Activated naive CD4-positive, alpha-beta T cell treated with anti-CD3 and anti-CD28 coated beads, Interleukin-2, amount 10 ng/mL, durations not matched to agents 7 days and 5 days (primary cell): ENCODE measurements around the gene DDAH2.

Source experiments
- CTCF ChIA-PET: fragments of 350-600 bp; sonication (Branson Sonifier 250); formaldehyde crosslinking; loops from one replicate; lab custom pipeline; 2021; ENCODE audit warnings: antibody characterized with exemption; lab: Charles Lee
- DNase-seq: peaks from one replicate; pipeline ENCODE4 v3.0.0-alpha.2; 2020
- H3K27ac Mint-ChIP-seq: one replicate; pipeline ENCODE4 v1.8.0; 2021; ENCODE audit warnings: mild to moderate bottlenecking, moderate library complexity, mixed read lengths
- H3K27me3 Mint-ChIP-seq: one replicate; pipeline ENCODE4 v1.8.0; 2021; ENCODE audit warnings: mild to moderate bottlenecking, mixed read lengths
- H3K36me3 Mint-ChIP-seq: one replicate; pipeline ENCODE4 v1.8.0; 2021; ENCODE audit warnings: mixed read lengths
- H3K4me1 Mint-ChIP-seq: one replicate; pipeline ENCODE4 v1.8.0; 2021; ENCODE audit warnings: mixed read lengths
- H3K4me3 Mint-ChIP-seq: one replicate; pipeline ENCODE4 v1.8.0; 2021; ENCODE audit warnings: mild to moderate bottlenecking, moderate library complexity, mixed read lengths
- H3K9me3 Mint-ChIP-seq: one replicate; pipeline ENCODE4 v1.8.0; 2021; ENCODE audit warnings: mixed read lengths

The DDAH2 gene

GRCh38 chr6:31767096-31767645 lies 38.1 kb upstream of the DDAH2 start:
- Mint-ChIP-seq H3K9me3 (peaks cover 3% of the 10 kb centered on the region), H3K36me3 (peaks cover 20% of the 10 kb centered on the region), H3K4me1 (peaks cover 57% of the 10 kb centered on the region), H3K27ac (no peak overlapping the region), H3K27me3 (no peaks in the 10 kb centered on the region), H3K4me3 (no peak overlapping the region)
- DNase-seq, result no peak
- CTCF ChIA-PET, result no interaction called here

DNA sequence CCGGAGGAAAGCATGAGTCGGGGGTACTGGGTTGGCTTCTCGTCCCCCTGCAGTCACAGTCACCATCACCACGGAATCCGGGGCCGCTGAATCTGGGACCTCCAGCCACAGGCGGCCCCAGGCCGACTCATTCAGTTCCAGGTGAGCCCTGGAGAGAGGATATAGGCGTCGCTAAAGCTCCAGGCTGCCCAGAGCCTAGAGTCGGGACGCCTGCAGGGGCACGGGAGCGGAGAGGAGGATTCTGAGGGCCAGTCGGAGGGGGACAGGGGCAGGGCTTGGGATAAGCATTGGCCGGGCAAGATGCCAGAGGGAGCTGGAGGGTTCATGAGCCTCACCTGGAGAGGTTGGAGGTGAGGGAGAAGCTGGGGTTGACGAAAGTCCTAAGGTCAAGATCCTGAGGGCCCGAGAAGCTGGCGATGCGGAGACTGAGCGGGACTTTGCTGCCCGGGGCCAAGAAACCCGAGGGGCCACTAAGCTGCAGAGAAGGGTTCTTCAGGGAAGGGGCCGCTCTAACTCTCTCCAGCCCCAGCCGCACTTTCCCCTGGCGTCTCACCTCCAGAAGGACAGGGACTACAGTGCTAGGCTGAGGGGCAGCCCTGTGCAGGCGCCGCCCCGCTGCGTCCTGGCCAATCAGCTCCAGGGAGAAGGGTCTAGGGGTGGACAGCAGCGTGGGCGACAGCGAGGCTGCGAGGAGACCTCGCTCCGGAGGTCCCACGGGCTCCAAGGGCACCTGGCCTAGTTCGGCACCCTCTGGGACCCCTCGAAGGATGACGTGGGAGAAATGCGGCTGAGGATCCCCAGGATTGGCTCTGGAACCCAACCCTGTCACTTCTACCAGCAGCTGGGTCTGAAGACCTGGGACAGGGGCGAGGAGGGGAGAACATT lies 37.1 kb upstream of the DDAH2 start:
- Mint-ChIP-seq H3K27me3 (no peaks in the 10 kb centered on the region), H3K27ac (peak overlapping the region; percentile 49), H3K4me1 (peaks cover 48% of the 10 kb centered on the region), H3K9me3 (no peaks in the 10 kb centered on the region), H3K4me3 (no peak overlapping the region), H3K36me3 (peaks cover 21% of the 10 kb centered on the region)
- CTCF ChIA-PET, result interaction anchor here (0.9 kb wide), 1 partner anchor 12 kb away, joined by 3 read pairs; no protein-coding TSS in a partner anchor
- no peak for DNase-seq

GRCh38 chr6:31765559-31765909 lies 36.4 kb upstream of the DDAH2 start:
- H3K27ac Mint-ChIP-seq, result no peak overlapping the region
- no peaks in the 10 kb centered on the region for H3K27me3 Mint-ChIP-seq
- H3K4me3 Mint-ChIP-seq, result no peak overlapping the region
- H3K36me3 Mint-ChIP-seq, result peaks cover 27% of the 10 kb centered on the region
- peaks cover 42% of the 10 kb centered on the region for H3K4me1 Mint-ChIP-seq
- CTCF ChIA-PET, result interaction anchor here (0.9 kb wide), 1 partner anchor 13 kb away, joined by 3 read pairs; no protein-coding TSS in a partner anchor
- no peaks in the 10 kb centered on the region for H3K9me3 Mint-ChIP-seq
- DNase-seq, result no peak

GRCh38 chr6:31764198-31764597 lies 35.1 kb upstream of the DDAH2 start:
- H3K36me3 Mint-ChIP-seq, result peaks cover 34% of the 10 kb centered on the region
- CTCF ChIA-PET, result no interaction called here

GRCh38 chr6:31763619-31763940 lies 34.5 kb upstream of the DDAH2 start:
- Mint-ChIP-seq H3K36me3 (peaks cover 38% of the 10 kb centered on the region), H3K27me3 (no peaks in the 10 kb centered on the region), H3K9me3 (no peaks in the 10 kb centered on the region), H3K27ac (no peak overlapping the region), H3K4me3 (no peak overlapping the region), H3K4me1 (peaks cover 28% of the 10 kb centered on the region)
- DNase-seq, result no peak
- CTCF ChIA-PET, result no interaction called here

More at GRCh38 chr6:31764198-31764597, 35.1 kb upstream of the DDAH2 start:
- DNase-seq, result no peak
- no peak overlapping the region for H3K27ac Mint-ChIP-seq
- peaks cover 30% of the 10 kb centered on the region for H3K4me1 Mint-ChIP-seq
- H3K9me3 Mint-ChIP-seq, result no peaks in the 10 kb centered on the region
- no peaks in the 10 kb centered on the region for H3K27me3 Mint-ChIP-seq
- H3K4me3 Mint-ChIP-seq, result no peak overlapping the region

DNA sequence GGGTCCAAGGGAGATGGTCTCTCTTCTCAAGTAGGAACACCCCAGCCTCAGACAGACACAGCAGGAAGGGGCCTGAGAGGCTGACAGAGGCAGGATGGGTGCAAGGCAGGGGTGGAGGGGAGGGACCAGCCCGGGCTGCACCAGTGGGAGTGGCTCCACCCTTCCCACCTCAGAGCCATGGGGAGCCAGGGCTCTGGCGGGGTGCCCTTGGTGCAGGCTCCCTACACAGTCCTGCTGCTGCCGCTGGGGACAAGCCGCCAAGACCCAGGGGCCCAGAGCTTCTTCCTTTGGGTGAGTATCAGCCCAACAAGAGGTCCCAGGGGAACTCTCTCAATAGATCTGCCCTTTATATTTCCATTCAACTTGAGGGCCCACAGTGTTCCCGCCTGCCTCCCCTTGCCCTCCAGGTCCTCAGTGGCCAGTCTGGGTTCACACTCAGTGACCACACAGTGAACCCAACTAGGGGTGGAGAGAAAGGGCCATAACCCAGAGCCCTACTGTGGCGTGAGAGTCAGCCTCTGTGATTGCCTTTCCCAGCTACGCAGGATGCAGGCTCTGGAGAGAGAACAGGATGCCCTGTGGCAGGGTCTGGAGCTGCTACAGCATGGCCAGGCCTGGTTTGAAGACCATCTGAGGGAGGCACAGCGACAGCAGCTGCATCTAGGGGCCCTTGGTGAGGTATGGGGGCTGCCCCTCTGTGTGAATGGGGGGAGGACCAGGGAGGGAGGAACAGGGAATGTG lies 33.9 kb upstream of the DDAH2 start:
- Mint-ChIP-seq H3K27me3 (no peaks in the 10 kb centered on the region), H3K27ac (no peak overlapping the region)
- CTCF ChIA-PET, result no interaction called here

GRCh38 chr6:31762356-31762755 lies 33.3 kb upstream of the DDAH2 start, which contains the start of gene SAPCD1:
TSS of gene SAPCD1 (plus strand) at chr6:31762656. CDS start at chr6:31763055, 399 bp downstream.
- no peak within 1 kb of the TSS for H3K4me3 Mint-ChIP-seq
- H3K9me3 Mint-ChIP-seq, result no peaks in the 10 kb centered on the region
- CTCF ChIA-PET, result no interaction called here
- peaks cover 20% of the 10 kb centered on the region for H3K4me1 Mint-ChIP-seq
- DNase-seq, result no peak
- H3K36me3 Mint-ChIP-seq, result peaks cover 43% of the 10 kb centered on the region
- H3K27ac Mint-ChIP-seq, result no peak within 1 kb of the TSS
- no peaks in the 10 kb centered on the region for H3K27me3 Mint-ChIP-seq

More for the DNA sequence above, 33.9 kb upstream of the DDAH2 start:
- no peak for DNase-seq
- no peaks in the 10 kb centered on the region for H3K9me3 Mint-ChIP-seq
- peaks cover 23% of the 10 kb centered on the region for H3K4me1 Mint-ChIP-seq
- no peak overlapping the region for H3K4me3 Mint-ChIP-seq
- peaks cover 41% of the 10 kb centered on the region for H3K36me3 Mint-ChIP-seq

DNA sequence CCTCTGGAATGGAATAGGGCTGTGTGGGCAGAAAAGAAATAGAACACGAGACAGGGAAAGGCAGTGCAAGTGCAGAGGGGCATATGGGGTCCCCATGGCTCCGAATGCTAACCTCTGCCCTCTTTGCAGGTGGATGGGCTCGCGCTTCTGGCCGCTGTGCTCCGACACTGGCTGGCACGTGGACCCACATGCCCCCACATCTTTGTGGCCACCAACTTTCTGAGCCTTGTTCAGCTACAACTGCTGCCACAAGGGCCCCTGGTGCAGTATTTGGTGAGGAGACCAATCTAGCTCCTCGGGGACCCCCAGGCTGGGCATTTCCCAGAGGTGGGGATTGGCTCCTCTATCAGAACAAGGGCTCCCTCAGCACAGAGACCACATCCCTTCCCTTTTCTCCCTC lies 32.2 kb upstream of the DDAH2 start:
- Mint-ChIP-seq H3K27me3 (no peaks in the 10 kb centered on the region), H3K4me1 (peaks cover 20% of the 10 kb centered on the region), H3K27ac (no peak overlapping the region), H3K4me3 (no peak overlapping the region), H3K36me3 (peaks cover 43% of the 10 kb centered on the region), H3K9me3 (no peaks in the 10 kb centered on the region)
- CTCF ChIA-PET, result interaction anchor here (3.1 kb wide), 1 partner anchor 8 kb away, joined by 16 read pairs; no protein-coding TSS in a partner anchor
- DNase-seq, result no peak

DNA sequence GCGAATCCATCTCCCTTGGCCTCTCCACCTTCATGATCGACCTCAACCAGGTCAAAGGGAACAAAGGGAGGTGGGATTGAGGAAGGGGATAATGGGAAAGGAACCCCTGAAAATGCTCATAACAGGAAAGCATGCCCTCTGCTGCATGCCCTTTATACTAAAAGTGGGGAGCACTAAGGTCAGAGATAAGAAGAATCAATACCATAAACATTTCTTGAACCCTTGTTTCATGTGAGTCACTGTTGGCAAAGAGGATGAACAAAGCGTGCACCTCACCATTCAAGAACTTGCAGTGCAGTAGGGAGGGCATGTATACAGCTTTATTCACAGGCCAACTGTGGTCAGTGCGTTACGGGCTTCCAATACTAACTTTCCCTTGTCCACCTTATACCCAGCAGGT lies 31.7 kb upstream of the DDAH2 start:
- Mint-ChIP-seq H3K36me3 (peaks cover 43% of the 10 kb centered on the region), H3K4me3 (no peak overlapping the region), H3K4me1 (peaks cover 20% of the 10 kb centered on the region), H3K27me3 (no peaks in the 10 kb centered on the region), H3K9me3 (no peaks in the 10 kb centered on the region), H3K27ac (no peak overlapping the region)
- no peak for DNase-seq
- CTCF ChIA-PET, result interaction anchor here (3.1 kb wide), 1 partner anchor 9 kb away, joined by 16 read pairs; no protein-coding TSS in a partner anchor

GRCh38 chr6:31758281-31758680 lies 29.2 kb upstream of the DDAH2 start:
- Mint-ChIP-seq H3K4me1 (peaks cover 4% of the 10 kb centered on the region), H3K36me3 (peaks cover 34% of the 10 kb centered on the region), H3K4me3 (no peak overlapping the region), H3K27me3 (no peaks in the 10 kb centered on the region), H3K9me3 (no peaks in the 10 kb centered on the region), H3K27ac (no peak overlapping the region)
- DNase-seq, result no peak
- CTCF ChIA-PET, result interaction anchor here (3.1 kb wide), 1 partner anchor 11 kb away, joined by 16 read pairs; no protein-coding TSS in a partner anchor

DNA sequence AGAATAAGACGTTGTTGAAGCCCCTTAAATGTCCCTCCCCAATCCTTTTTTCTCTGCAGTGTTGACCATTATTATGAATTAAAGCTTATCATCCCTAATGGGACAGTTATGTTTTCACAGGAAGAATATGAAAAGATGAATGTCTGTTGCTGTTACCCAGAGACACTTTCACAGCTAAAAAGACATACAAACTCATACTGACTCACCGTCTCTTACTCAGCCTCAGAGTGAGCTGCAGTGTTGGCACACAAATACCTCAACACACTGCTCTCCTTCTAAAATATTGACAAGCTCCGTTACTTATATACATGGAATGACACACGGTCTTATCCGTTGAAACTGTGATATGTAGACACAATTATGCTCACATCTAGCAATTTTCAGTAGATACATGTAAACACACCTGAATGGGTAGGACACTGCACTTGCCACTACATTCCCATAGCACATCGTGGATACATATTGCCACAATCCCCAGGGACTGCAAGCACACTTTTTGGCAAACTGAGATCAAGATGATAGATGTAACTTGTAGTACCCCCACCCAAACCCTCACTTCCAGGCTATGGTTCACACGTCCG lies 23.7 kb upstream of the DDAH2 start:
- H3K4me1 Mint-ChIP-seq, result no peaks in the 10 kb centered on the region
- CTCF ChIA-PET, result interaction anchor here (0.8 to 0.9 kb wide), 2 partner anchors 9 to 37 kb away, joined by 3 read pairs; no protein-coding TSS in a partner anchor
- no peaks in the 10 kb centered on the region for H3K9me3 Mint-ChIP-seq
- peaks cover 8% of the 10 kb centered on the region for H3K36me3 Mint-ChIP-seq
- H3K27me3 Mint-ChIP-seq, result no peaks in the 10 kb centered on the region
- no peak for DNase-seq
- H3K27ac Mint-ChIP-seq, result no peak overlapping the region
- H3K4me3 Mint-ChIP-seq, result no peak overlapping the region

DNA sequence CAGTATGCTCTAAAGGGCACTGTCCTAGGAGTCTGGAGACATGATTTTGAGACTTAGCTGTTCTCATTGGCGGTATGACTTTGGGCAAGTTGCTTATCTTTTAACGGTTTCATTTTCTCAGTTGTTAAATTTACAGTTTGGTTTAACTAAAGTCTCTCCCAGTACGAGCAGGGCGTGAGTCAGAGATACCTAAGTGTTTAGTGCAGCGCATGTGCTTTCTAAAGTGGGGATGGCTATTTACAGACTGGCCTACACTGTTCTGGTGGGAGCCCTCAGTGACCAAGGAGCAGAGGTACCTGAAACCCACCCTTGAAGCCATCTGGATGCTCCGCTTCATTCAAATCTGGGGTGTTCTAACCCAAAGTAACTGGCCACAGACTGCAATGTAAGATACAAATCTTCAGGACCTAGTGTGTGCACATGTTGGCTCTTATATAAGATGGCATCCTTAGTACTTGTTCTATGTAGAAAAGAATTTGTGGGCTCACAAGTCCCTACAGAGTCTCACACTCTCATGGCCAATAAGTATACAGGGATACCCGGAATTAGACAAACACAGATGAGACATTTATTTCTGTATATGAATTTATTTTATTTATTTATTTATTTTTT lies 21.4 kb upstream of the DDAH2 start:
- no peaks in the 10 kb centered on the region for H3K27me3 Mint-ChIP-seq
- H3K27ac Mint-ChIP-seq, result peak overlapping the region; percentile 12
- H3K4me3 Mint-ChIP-seq, result no peak overlapping the region
- no peaks in the 10 kb centered on the region for H3K9me3 Mint-ChIP-seq
- CTCF ChIA-PET, result no interaction called here
- peaks cover 14% of the 10 kb centered on the region for H3K36me3 Mint-ChIP-seq
- H3K4me1 Mint-ChIP-seq, result no peaks in the 10 kb centered on the region
- no peak for DNase-seq

- CTCF ChIA-PET, result interaction anchor here (0.6 kb wide), 1 partner anchor 45 kb away, joined by 3 read pairs; no protein-coding TSS in a partner anchor
- Mint-ChIP-seq H3K27me3 (no peaks in the 10 kb centered on the region), H3K27ac (peak overlapping the region; percentile 50), H3K4me1 (no peaks in the 10 kb centered on the region), H3K4me3 (no peak overlapping the region), H3K36me3 (peaks cover 18% of the 10 kb centered on the region), H3K9me3 (no peaks in the 10 kb centered on the region)
- DNase-seq, result no peak
These were observed 20.4 kb upstream of the DDAH2 start for GRCh38 chr6:31749301-31750036.
